ENCODE data around the gene USP5.

USP5 gene

GRCh38 chr12:6825398-6826124 is 26.4 kb upstream of the USP5 start:
- peak; percentile 66 for DNase-seq (ENCODE audit: low read depth, low spot score)

- DNase-seq (ENCODE audit: low read depth, low spot score), result no peak
Observed at GRCh38 chr12:6826125-6826733, 25.7 kb upstream of the USP5 start.

GRCh38 chr12:6826734-6827436 is 25.1 kb upstream of the USP5 start:
- DNase-seq (ENCODE audit: low read depth, low spot score), result no peak

- peak; percentile 26 for DNase-seq (ENCODE audit: low read depth, low spot score)
Observed at GRCh38 chr12:6827437-6827911, 24.5 kb upstream of the USP5 start.

GRCh38 chr12:6827982-6828780 is 23.8 kb upstream of the USP5 start, which contains the start of gene P3H3:
TSS of gene P3H3 (plus strand) at chr12:6828407. CDS start at chr12:6828441, 34 bp downstream.
- DNase-seq (ENCODE audit: low read depth, low spot score), result no peak

- DNase-seq (ENCODE audit: low read depth, low spot score), result no peak
Observed at GRCh38 chr12:6828781-6829535, 23.0 kb upstream of the USP5 start.

- DNase-seq (ENCODE audit: low read depth, low spot score), result no peak
Observed at GRCh38 chr12:6829536-6830220, 22.3 kb upstream of the USP5 start.

GRCh38 chr12:6830286-6830890 is 21.6 kb upstream of the USP5 start:
- no peak for DNase-seq (ENCODE audit: low read depth, low spot score)

GRCh38 chr12:6830999-6831398 is 21.0 kb upstream of the USP5 start:
- DNase-seq (ENCODE audit: low read depth, low spot score), result no peak

- DNase-seq (ENCODE audit: low read depth, low spot score), result no peak
Observed at GRCh38 chr12:6831450-6831995, 20.4 kb upstream of the USP5 start.

GRCh38 chr12:6832125-6832524 is 19.8 kb upstream of the USP5 start:
- no peak for DNase-seq (ENCODE audit: low read depth, low spot score)

- no peak for DNase-seq (ENCODE audit: low read depth, low spot score)
Observed at GRCh38 chr12:6833189-6833890, 18.6 kb upstream of the USP5 start.

GRCh38 chr12:6834254-6834653 is 17.7 kb upstream of the USP5 start:
- DNase-seq (ENCODE audit: low read depth, low spot score), result no peak

GRCh38 chr12:6834873-6835272 is 17.1 kb upstream of the USP5 start:
- DNase-seq (ENCODE audit: low read depth, low spot score), result no peak

- DNase-seq (ENCODE audit: low read depth, low spot score), result no peak
Observed at GRCh38 chr12:6836851-6837250, 15.1 kb upstream of the USP5 start.

GRCh38 chr12:6837370-6838060 is 14.4 kb upstream of the USP5 start:
- no peak for DNase-seq (ENCODE audit: low read depth, low spot score)

- no peak for DNase-seq (ENCODE audit: low read depth, low spot score)
Observed at GRCh38 chr12:6838854-6839253, 13.1 kb upstream of the USP5 start.

- DNase-seq (ENCODE audit: low read depth, low spot score), result no peak
Observed at GRCh38 chr12:6839482-6840201, 12.3 kb upstream of the USP5 start.
